Measurements from ENCODE around the gene ITPR1.

DNA sequence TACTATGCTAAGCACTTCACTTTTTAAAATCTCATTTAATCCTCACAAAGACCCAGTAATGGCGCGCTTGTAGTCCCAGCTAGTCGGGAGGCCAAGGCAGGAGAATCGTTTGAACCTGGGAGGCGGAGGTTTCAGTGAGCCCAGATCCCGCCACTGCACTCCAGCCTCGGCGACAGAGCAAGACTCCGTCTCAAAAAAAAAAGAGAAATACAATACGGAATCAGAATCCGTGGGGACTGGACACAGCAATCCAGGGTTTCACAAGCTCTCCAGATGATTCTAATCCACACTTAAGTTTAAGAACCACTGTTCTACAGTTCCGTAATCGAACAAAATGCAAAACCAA is 25.7 kb upstream of the ITPR1 start:
- TF ChIP-seq FOXP2 (optimal IDR thresholded peaks at IDR 0.05; ENCODE audit: borderline replicate concordance, extremely low read depth, extremely low read length, insufficient read depth) (no peak), SIN3A (IDR thresholded peaks at IDR 0.05; ENCODE audit: borderline replicate concordance, insufficient read depth, low read length) (no peak), TAF1 (IDR thresholded peaks at IDR 0.05; ENCODE audit: borderline replicate concordance, insufficient read depth, low read length) (no peak), POLR2AphosphoS5 (IDR thresholded peaks at IDR 0.05; ENCODE audit: low read depth, low read length) (no peak)
- TF ChIP-seq, protein P1, sequence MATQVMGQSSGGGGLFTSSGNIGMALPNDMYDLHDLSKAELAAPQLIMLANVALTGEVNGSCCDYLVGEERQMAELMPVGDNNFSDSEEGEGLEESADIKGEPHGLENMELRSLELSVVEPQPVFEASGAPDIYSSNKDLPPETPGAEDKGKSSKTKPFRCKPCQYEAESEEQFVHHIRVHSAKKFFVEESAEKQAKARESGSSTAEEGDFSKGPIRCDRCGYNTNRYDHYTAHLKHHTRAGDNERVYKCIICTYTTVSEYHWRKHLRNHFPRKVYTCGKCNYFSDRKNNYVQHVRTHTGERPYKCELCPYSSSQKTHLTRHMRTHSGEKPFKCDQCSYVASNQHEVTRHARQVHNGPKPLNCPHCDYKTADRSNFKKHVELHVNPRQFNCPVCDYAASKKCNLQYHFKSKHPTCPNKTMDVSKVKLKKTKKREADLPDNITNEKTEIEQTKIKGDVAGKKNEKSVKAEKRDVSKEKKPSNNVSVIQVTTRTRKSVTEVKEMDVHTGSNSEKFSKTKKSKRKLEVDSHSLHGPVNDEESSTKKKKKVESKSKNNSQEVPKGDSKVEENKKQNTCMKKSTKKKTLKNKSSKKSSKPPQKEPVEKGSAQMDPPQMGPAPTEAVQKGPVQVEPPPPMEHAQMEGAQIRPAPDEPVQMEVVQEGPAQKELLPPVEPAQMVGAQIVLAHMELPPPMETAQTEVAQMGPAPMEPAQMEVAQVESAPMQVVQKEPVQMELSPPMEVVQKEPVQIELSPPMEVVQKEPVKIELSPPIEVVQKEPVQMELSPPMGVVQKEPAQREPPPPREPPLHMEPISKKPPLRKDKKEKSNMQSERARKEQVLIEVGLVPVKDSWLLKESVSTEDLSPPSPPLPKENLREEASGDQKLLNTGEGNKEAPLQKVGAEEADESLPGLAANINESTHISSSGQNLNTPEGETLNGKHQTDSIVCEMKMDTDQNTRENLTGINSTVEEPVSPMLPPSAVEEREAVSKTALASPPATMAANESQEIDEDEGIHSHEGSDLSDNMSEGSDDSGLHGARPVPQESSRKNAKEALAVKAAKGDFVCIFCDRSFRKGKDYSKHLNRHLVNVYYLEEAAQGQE (IDR thresholded peaks at IDR 0.05; ENCODE audit: insufficient read depth in 1 of 2, low read depth in 2 of 2, low read length in 2 of 2), result no peak

Measured in PFSK-1 (cell line).